Gastroesophageal sphincter (tissue), 4 donors: ENCODE measurements around the gene MSH3. TPM values are rescaled to one million over a fixed set of nuclear protein-coding genes. Genes with fewer than 3 reads are reported as not detected.

Experiments used
- ATAC-seq: fragments of 150-250 bp; one replicate; pipeline ENCODE4 v1.9.1; 2016; ENCODE audit warnings: mild to moderate bottlenecking, moderate library complexity
- H3K27ac ChIP-seq, 4 donors: fragments of 200-600 bp; sonication (generic) in 3 of 4; 1 replicate in 3 of 4; 2 replicates in 1 of 4; pipeline ENCODE4 v1.5.1; 2016 to 2019
- H3K27me3 ChIP-seq: fragments of 200-600 bp; sonication (generic); one replicate; pipeline ENCODE4 v1.5.1; 2019
- H3K36me3 ChIP-seq, 2 donors: fragments of 200-600 bp; sonication (generic); one replicate each; pipeline ENCODE4 v1.5.1; 2019; ENCODE audit warnings: control low read depth in 1 of 2
- H3K4me1 ChIP-seq, 3 donors: fragments of 200-600 bp; sonication (generic); 1 replicate in 2 of 3; 2 replicates in 1 of 3; pipeline ENCODE4 v1.5.1; 2016 to 2019; ENCODE audit warnings: control low read depth in 2 of 3
- H3K4me3 ChIP-seq, 2 donors: fragments of 200-600 bp; sonication (generic); one replicate each; pipeline ENCODE4 v1.5.1; 2019; ENCODE audit warnings: mild to moderate bottlenecking in 1 of 2, moderate library complexity in 1 of 2
- H3K9me3 ChIP-seq, 3 donors: fragments of 200-600 bp; sonication (generic); one replicate each; pipeline ENCODE4 v1.5.1; 2017 to 2019; ENCODE audit warnings: control low read depth in 2 of 3
- EP300 ChIP-seq: sonication (generic); formaldehyde crosslinking; IDR thresholded peaks from one replicate; pipeline ENCODE4 v1.6.1; 2017; ENCODE audit warnings: antibody characterized with exemption, mild to moderate bottlenecking
- POLR2A ChIP-seq, 2 donors: fragments of 450-650 bp; IDR thresholded peaks; one replicate each; pipeline ENCODE4 v1.6.1; 2017; ENCODE audit warnings: antibody characterized with exemption in 2 of 2, mild to moderate bottlenecking in 2 of 2, moderate library complexity in 1 of 2
- POLR2AphosphoS5 ChIP-seq: sonication (generic); formaldehyde crosslinking; IDR thresholded peaks from one replicate; pipeline ENCODE4 v1.6.1; 2017; ENCODE audit warnings: antibody characterized with exemption
- WGBS, 2 donors: methylation state at CpG; one replicate each; pipeline ENCODE4 v1.1.5; 2018; ENCODE audit warnings: low coverage in 1 of 2; 5-methylcytosine and 5-hydroxymethylcytosine counted together
- total RNA-seq, 4 donors: library from RNA; depleted of rRNA; stranded (reverse); fragments of >200 nt; gene quantifications; one replicate each; pipeline ENCODE4 v1.1.0, GENCODE V29; 2016
- TF ChIP-seq, protein P1 (sequence below), 4 experiments: fragments of 200-600 bp in 2 of 4; fragments of 450-650 bp in 2 of 4; sonication (generic) in 1 of 4; IDR thresholded peaks; one replicate each; pipeline ENCODE4 v1.5.1; 2017 to 2019; ENCODE audit warnings: antibody characterized with exemption in 4 of 4, mild to moderate bottlenecking in 2 of 4, moderate library complexity in 2 of 4

Gene MSH3
- total RNA-seq, 4 donors from 2014 or later = 10.7 to 14.0 (median 12.0) TPM

- ATAC-seq = no peak
These were observed 41.2 kb downstream of the MSH3 start for GRCh38 chr5:80695666-80696065.

GRCh38 chr5:80696450-80696849 lies 42.0 kb downstream of the MSH3 start:
- Histone ChIP-seq H3K27ac (no peak overlapping the region), H3K36me3 (peaks cover 0 to 26% of the 10 kb centered on the region in 2 donors), H3K4me1 (no peaks in the 10 kb centered on the region), H3K27me3 (no peaks in the 10 kb centered on the region), H3K9me3 (no peaks in the 10 kb centered on the region), H3K4me3 (no peak overlapping the region)
- TF ChIP-seq POLR2A (IDR thresholded peaks at IDR 0.05) (no peak), EP300 (no peak), POLR2AphosphoS5 (no peak)
- TF ChIP-seq, protein P1, sequence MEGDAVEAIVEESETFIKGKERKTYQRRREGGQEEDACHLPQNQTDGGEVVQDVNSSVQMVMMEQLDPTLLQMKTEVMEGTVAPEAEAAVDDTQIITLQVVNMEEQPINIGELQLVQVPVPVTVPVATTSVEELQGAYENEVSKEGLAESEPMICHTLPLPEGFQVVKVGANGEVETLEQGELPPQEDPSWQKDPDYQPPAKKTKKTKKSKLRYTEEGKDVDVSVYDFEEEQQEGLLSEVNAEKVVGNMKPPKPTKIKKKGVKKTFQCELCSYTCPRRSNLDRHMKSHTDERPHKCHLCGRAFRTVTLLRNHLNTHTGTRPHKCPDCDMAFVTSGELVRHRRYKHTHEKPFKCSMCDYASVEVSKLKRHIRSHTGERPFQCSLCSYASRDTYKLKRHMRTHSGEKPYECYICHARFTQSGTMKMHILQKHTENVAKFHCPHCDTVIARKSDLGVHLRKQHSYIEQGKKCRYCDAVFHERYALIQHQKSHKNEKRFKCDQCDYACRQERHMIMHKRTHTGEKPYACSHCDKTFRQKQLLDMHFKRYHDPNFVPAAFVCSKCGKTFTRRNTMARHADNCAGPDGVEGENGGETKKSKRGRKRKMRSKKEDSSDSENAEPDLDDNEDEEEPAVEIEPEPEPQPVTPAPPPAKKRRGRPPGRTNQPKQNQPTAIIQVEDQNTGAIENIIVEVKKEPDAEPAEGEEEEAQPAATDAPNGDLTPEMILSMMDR (IDR thresholded peaks at IDR 0.05) = no peak
- ATAC-seq = no peak
- 85 to 97% methylated on average over 3 of the region's 3 CpGs for WGBS, 2 donors

More at GRCh38 chr5:80695666-80696065, 41.2 kb downstream of the MSH3 start:
- TF ChIP-seq POLR2AphosphoS5 = no peak
- TF ChIP-seq, protein P1 (IDR thresholded peaks at IDR 0.05) = no peak
- no peak for TF ChIP-seq POLR2A (IDR thresholded peaks at IDR 0.05)
- no peak for TF ChIP-seq EP300
- WGBS, 2 donors = 100% methylated on average over 1 of the region's 3 CpGs; no CpG with 5 or more reads in 1 of the 2 donors
- peaks cover 0 to 21% of the 10 kb centered on the region in 2 donors for H3K36me3 ChIP-seq
- H3K27me3 ChIP-seq = no peaks in the 10 kb centered on the region
- no peaks in the 10 kb centered on the region for H3K9me3 ChIP-seq
- H3K4me1 ChIP-seq = no peaks in the 10 kb centered on the region
- H3K4me3 ChIP-seq = no peak overlapping the region
- no peak overlapping the region for H3K27ac ChIP-seq

GRCh38 chr5:80697100-80697499 lies 42.6 kb downstream of the MSH3 start:
- TF ChIP-seq EP300 (no peak), POLR2AphosphoS5 (no peak), POLR2A (IDR thresholded peaks at IDR 0.05) (no peak)
- TF ChIP-seq, protein P1 (IDR thresholded peaks at IDR 0.05) = no peak
- no peaks in the 10 kb centered on the region for H3K9me3 ChIP-seq
- H3K27ac ChIP-seq = no peak overlapping the region
- H3K36me3 ChIP-seq = peaks cover 0 to 31% of the 10 kb centered on the region in 2 donors
- H3K27me3 ChIP-seq = no peaks in the 10 kb centered on the region
- no peak for ATAC-seq
- H3K4me3 ChIP-seq = no peak overlapping the region
- 33 to 76% methylated on average over 1 to 3 of the region's 3 CpGs for WGBS, 2 donors
- H3K4me1 ChIP-seq = no peaks in the 10 kb centered on the region

- Histone ChIP-seq H3K4me3 (no peak overlapping the region), H3K27me3 (no peaks in the 10 kb centered on the region), H3K9me3 (no peaks in the 10 kb centered on the region), H3K27ac (no peak overlapping the region), H3K4me1 (no peaks in the 10 kb centered on the region), H3K36me3 (peaks cover 0 to 43% of the 10 kb centered on the region in 2 donors)
- 64 to 69% methylated on average over 2 to 5 of the region's 5 CpGs for WGBS, 2 donors
- TF ChIP-seq, protein P1 (IDR thresholded peaks at IDR 0.05) = no peak
- no peak for TF ChIP-seq POLR2A (IDR thresholded peaks at IDR 0.05)
- TF ChIP-seq POLR2AphosphoS5 = no peak
- TF ChIP-seq EP300 = no peak
- ATAC-seq = no peak
These were observed 43.9 kb downstream of the MSH3 start for GRCh38 chr5:80698369-80698768.

GRCh38 chr5:80701597-80701996 lies 47.1 kb downstream of the MSH3 start:
- H3K27ac ChIP-seq = no peak overlapping the region
- H3K4me3 ChIP-seq = no peak overlapping the region
- H3K27me3 ChIP-seq = no peaks in the 10 kb centered on the region
- H3K9me3 ChIP-seq = no peaks in the 10 kb centered on the region
- TF ChIP-seq POLR2AphosphoS5 (no peak), EP300 (no peak), POLR2A (IDR thresholded peaks at IDR 0.05) (no peak)
- TF ChIP-seq, protein P1 (IDR thresholded peaks at IDR 0.05) = no peak
- H3K36me3 ChIP-seq = peaks cover 0 to 37% of the 10 kb centered on the region in 2 donors
- H3K4me1 ChIP-seq = no peaks in the 10 kb centered on the region
- ATAC-seq = no peak
- WGBS, 2 donors = 23% methylated on average over 1 of the region's 1 CpG; no CpG with 5 or more reads in 1 of the 2 donors
